ENCODE measurements around the gene TEX53. TPM values are rescaled to one million over a fixed set of nuclear protein-coding genes. Genes with fewer than 3 reads are reported as not detected.

Gene TEX53
- total RNA-seq, 1 donor from 2014 or later, result not detected

- Histone ChIP-seq H3K4me3 (ENCODE audit: low read depth, low read length) (no peak overlapping the region), H3K27me3 (ENCODE audit: control insufficient read depth, insufficient read depth, low read length) (no peaks in the 10 kb centered on the region)
- FAIRE-seq, result no peak
Measured at GRCh38 chr9:114607671-114608524, 49.7 kb downstream of the TEX53 start.

GRCh38 chr9:114606597-114607207 is 50.9 kb downstream of the TEX53 start:
- no peak overlapping the region for H3K4me3 ChIP-seq (ENCODE audit: low read depth, low read length)
- no peak for FAIRE-seq
- H3K36me3 ChIP-seq (ENCODE audit: control insufficient read depth, insufficient read depth, low read length), result no peaks in the 10 kb centered on the region
- no peak for TF ChIP-seq CTCF (IDR thresholded peaks at IDR 0.05; ENCODE audit: insufficient read depth, low read length, severe bottlenecking)
- no peak for DNase-seq (ENCODE audit: low read depth)
- no peaks in the 10 kb centered on the region for H3K27me3 ChIP-seq (ENCODE audit: control insufficient read depth, insufficient read depth, low read length)

More at GRCh38 chr9:114607671-114608524, 49.7 kb downstream of the TEX53 start:
- no peak for DNase-seq (ENCODE audit: low read depth)
- no peaks in the 10 kb centered on the region for H3K36me3 ChIP-seq (ENCODE audit: control insufficient read depth, insufficient read depth, low read length)
- no peak for TF ChIP-seq CTCF (IDR thresholded peaks at IDR 0.05; ENCODE audit: insufficient read depth, low read length, severe bottlenecking)

Other genes starting within 250 kb of the TEX53 start
- 0.53 and 0.77 TPM in 2 replicates for gene WHRN, start 152.3 kb downstream of the TEX53 start, total RNA-seq
- gene ATP6V1G1, start 70.0 kb downstream of the TEX53 start, total RNA-seq, result 279 and 345 TPM in 2 replicates
- gene TMEM268, start 46.5 kb downstream of the TEX53 start, total RNA-seq, result 4.6 and 4.7 TPM in 2 replicates
- not detected in 2 replicates for gene TEX48, start 24.4 kb upstream of the TEX53 start, total RNA-seq
- gene TNFSF15, start 148.2 kb upstream of the TEX53 start, total RNA-seq, result under 0.01 TPM in 1 of 2 replicates, not detected in the other